Activated CD8-positive, alpha-beta T cell treated with anti-CD3 and anti-CD28 coated beads for 36 hours (primary cell): ENCODE measurements around the gene RFWD3. TPM values are rescaled to one million over a fixed set of nuclear protein-coding genes. Genes with fewer than 3 reads are reported as not detected.

Experiments
- ATAC-seq: fragments of 200-7000 bp; cut with Tn5 transposase; one replicate; pipeline ENCODE4 v1.10.0; 2021; ENCODE audit warnings: mild to moderate bottlenecking, moderate library complexity
- CTCF ChIA-PET: fragments of 350-600 bp; sonication (Branson Sonifier 250); formaldehyde crosslinking; loops from one replicate; lab custom pipeline; 2021; ENCODE audit warnings: antibody characterized with exemption; lab: Charles Lee
- POLR2A ChIA-PET: fragments of 350-600 bp; sonication (Branson Sonifier 250); formaldehyde crosslinking; loops from one replicate; lab custom pipeline; 2021; ENCODE audit warnings: antibody characterized with exemption; lab: Charles Lee
- DNase-seq: peaks from one replicate; pipeline ENCODE4 v3.0.0-alpha.2; 2020
- H3K27ac Mint-ChIP-seq: one replicate; pipeline ENCODE4 v1.8.0; 2021; ENCODE audit warnings: mild to moderate bottlenecking, mixed read lengths
- H3K27me3 Mint-ChIP-seq: one replicate; pipeline ENCODE4 v1.8.0; 2021; ENCODE audit warnings: mixed read lengths
- H3K36me3 Mint-ChIP-seq: one replicate; pipeline ENCODE4 v1.8.0; 2021; ENCODE audit warnings: low read depth, mixed read lengths
- H3K4me1 Mint-ChIP-seq: one replicate; pipeline ENCODE4 v1.8.0; 2021; ENCODE audit warnings: low read depth, mixed read lengths
- H3K4me3 Mint-ChIP-seq: one replicate; pipeline ENCODE4 v1.8.0; 2021; ENCODE audit warnings: mild to moderate bottlenecking, moderate library complexity, mixed read lengths
- H3K9me3 Mint-ChIP-seq: one replicate; pipeline ENCODE4 v1.8.0; 2021; ENCODE audit warnings: mixed read lengths
- intact Hi-C: fragments of 100-400 bp; cut with micrococcal nuclease; formaldehyde crosslinking; loops from one replicate; pipeline ENCODE4 v1.10.0; 2022
- total RNA-seq, 2 experiments: library from RNA; stranded (reverse); gene quantifications; one replicate each; pipeline ENCODE4 v1.2.3, GENCODE V29; 2021
- TF ChIP-seq, protein P1 (sequence below): fragments of 200-600 bp; IDR thresholded peaks from one replicate; pipeline ENCODE4 v1.8.0; 2022; ENCODE audit warnings: antibody characterized with exemption, mild to moderate bottlenecking

Gene RFWD3
- total RNA-seq, 2 experiments from 2014 or later, result 96.5 to 99.8 TPM

DNA sequence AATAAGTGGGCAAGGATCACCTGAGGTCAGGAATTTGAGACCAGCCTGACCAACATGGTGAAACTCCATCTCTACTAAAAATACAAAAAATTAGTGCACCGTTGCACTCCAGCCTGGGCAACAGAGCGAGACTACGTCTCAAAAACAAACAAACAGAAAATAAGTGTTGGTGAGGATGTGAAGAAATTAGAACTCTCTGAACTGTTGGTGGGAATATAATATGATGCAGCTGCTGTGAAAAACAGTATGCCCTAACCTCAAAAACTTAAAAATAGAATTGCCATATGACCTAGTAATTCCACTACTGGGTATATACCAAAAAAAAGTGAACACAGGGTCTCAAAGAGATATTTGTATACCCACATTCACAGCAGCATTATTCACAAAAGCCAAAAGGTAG lies 85.8 kb downstream of the RFWD3 start:
- ATAC-seq (peak; percentile 34), DNase-seq (no peak)
- Mint-ChIP-seq H3K27me3 (no peaks in the 10 kb centered on the region), H3K27ac (peak overlapping the region; percentile 55), H3K4me3 (no peak overlapping the region), H3K9me3 (no peaks in the 10 kb centered on the region), H3K4me1 (peaks cover 61% of the 10 kb centered on the region), H3K36me3 (peaks cover 8% of the 10 kb centered on the region)
- TF ChIP-seq, protein P1, sequence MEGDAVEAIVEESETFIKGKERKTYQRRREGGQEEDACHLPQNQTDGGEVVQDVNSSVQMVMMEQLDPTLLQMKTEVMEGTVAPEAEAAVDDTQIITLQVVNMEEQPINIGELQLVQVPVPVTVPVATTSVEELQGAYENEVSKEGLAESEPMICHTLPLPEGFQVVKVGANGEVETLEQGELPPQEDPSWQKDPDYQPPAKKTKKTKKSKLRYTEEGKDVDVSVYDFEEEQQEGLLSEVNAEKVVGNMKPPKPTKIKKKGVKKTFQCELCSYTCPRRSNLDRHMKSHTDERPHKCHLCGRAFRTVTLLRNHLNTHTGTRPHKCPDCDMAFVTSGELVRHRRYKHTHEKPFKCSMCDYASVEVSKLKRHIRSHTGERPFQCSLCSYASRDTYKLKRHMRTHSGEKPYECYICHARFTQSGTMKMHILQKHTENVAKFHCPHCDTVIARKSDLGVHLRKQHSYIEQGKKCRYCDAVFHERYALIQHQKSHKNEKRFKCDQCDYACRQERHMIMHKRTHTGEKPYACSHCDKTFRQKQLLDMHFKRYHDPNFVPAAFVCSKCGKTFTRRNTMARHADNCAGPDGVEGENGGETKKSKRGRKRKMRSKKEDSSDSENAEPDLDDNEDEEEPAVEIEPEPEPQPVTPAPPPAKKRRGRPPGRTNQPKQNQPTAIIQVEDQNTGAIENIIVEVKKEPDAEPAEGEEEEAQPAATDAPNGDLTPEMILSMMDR, result no peak
- intact Hi-C loops, result no loop called here
- ChIA-PET CTCF (no interaction called here), POLR2A (no interaction called here)

DNA sequence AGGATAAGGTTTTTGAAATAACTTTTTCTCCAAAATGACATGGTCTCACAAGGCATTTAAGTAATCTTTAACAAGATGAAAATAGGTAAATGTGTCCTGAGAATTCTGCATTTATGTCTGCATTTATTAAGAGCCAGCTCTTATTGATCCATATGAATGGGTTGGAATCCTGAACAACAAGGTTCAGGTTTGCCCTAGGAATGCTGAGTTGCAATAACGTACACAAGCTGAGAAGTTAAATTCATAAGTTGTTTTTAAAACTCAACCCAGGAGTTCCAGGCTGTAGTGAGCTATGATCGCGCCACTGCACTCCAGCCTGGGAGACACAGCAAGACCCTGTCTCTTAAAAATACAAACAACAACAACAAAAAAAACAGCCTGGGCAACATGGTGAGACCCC lies 87.8 kb downstream of the RFWD3 start:
- no peak overlapping the region for H3K4me3 Mint-ChIP-seq
- ATAC-seq, result no peak
- H3K36me3 Mint-ChIP-seq, result peaks cover 3% of the 10 kb centered on the region
- no peaks in the 10 kb centered on the region for H3K27me3 Mint-ChIP-seq
- peaks cover 67% of the 10 kb centered on the region for H3K4me1 Mint-ChIP-seq
- ChIA-PET CTCF (interaction anchor here (0.8 to 1.3 kb wide), 2 partner anchors 9 to 106 kb away, joined by 3 read pairs; no protein-coding TSS in a partner anchor), POLR2A (interaction anchor here (0.5 to 1.4 kb wide), 5 partner anchors 9 to 105 kb away, joined by 3 to 4 read pairs (median 3); no protein-coding TSS in a partner anchor)
- intact Hi-C loops, result no loop called here
- H3K27ac Mint-ChIP-seq, result no peak overlapping the region
- DNase-seq, result no peak
- no peaks in the 10 kb centered on the region for H3K9me3 Mint-ChIP-seq
- TF ChIP-seq, protein P1, result no peak

DNA sequence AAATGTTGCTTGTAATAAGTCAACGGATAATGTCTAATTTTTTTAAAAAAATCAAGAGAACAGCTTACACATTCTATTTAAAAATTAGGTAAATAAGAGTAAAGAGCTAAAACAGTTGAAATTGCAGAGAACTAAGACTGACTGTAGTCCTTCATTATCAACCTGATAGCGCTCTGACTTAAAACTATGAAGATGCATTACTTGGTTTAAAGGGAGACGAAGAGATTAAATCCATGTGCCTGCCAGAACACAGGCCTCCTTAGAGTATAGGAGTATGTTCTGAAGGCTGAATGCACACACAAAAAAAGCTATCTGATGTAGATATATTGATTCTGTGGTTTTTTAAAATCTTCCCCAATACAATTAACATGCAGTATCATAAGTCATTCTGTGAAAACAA lies 88.2 kb downstream of the RFWD3 start:
- CTCF ChIA-PET, result interaction anchor here (0.8 to 1.3 kb wide), 2 partner anchors 9 to 106 kb away, joined by 3 read pairs; no protein-coding TSS in a partner anchor
- peak overlapping the region; percentile 58 for H3K27ac Mint-ChIP-seq
- H3K9me3 Mint-ChIP-seq, result no peaks in the 10 kb centered on the region
- no peak overlapping the region for H3K4me3 Mint-ChIP-seq
- DNase-seq (no peak), ATAC-seq (no peak)
- no peaks in the 10 kb centered on the region for H3K27me3 Mint-ChIP-seq
- intact Hi-C loops, result no loop called here
- H3K36me3 Mint-ChIP-seq, result peaks cover 3% of the 10 kb centered on the region
- TF ChIP-seq, protein P1, result no peak
- POLR2A ChIA-PET, result interaction anchor here (0.5 to 1.4 kb wide), 5 partner anchors 8 to 105 kb away, joined by 3 to 4 read pairs (median 3); no protein-coding TSS in a partner anchor
- peaks cover 64% of the 10 kb centered on the region for H3K4me1 Mint-ChIP-seq

DNA sequence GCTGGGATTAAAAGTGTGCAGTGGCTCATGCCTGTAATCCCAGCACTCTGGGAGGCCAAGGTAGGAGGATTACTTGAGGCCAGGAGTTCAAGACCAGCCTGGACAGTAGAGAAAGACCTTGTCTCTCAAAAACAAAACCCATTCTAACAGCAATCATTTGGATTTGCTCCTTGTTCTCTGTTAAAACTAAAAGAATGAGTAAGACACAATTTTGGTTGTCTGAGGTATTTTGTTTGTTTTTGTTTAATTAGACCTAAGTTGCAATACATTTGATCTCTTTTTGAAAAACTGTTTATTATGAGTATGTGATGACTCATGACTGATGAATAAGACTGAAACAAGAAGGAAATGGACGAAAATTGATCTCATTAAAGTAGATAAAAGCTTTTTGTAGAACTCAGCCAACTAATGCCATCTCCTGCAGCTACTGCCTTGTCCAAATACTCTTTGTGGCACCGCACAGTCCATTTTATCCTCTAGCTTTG lies 88.8 kb downstream of the RFWD3 start:
- TF ChIP-seq, protein P1, result no peak
- intact Hi-C loops, result no loop called here
- peaks cover 3% of the 10 kb centered on the region for H3K36me3 Mint-ChIP-seq
- peak overlapping the region; percentile 58 for H3K27ac Mint-ChIP-seq
- H3K4me3 Mint-ChIP-seq, result no peak overlapping the region
- ChIA-PET POLR2A (interaction anchor here (0.6 to 1.4 kb wide), 4 partner anchors 9 to 48 kb away, joined by 3 to 4 read pairs (median 3); no protein-coding TSS in a partner anchor), CTCF (interaction anchor here (0.9 to 1.3 kb wide), 2 partner anchors 8 to 105 kb away, joined by 3 read pairs; no protein-coding TSS in a partner anchor)
- no peaks in the 10 kb centered on the region for H3K9me3 Mint-ChIP-seq
- ATAC-seq (peak; percentile 72), DNase-seq (no peak)
- H3K4me1 Mint-ChIP-seq, result peaks cover 64% of the 10 kb centered on the region
- no peaks in the 10 kb centered on the region for H3K27me3 Mint-ChIP-seq
